GM19468 (cell line): ENCODE results near the gene ALG14.
"Not testable (repeated sequence)": the region's sequence is repeated elsewhere in the genome, so short reads cannot be mapped to it uniquely, and the experiment has no call there.

Source experiments
- ATAC-seq: cut with Tn5 transposase; IDR thresholded peaks from one replicate; pipeline ENCODE4 v1.9.1; 2021; ENCODE audit warnings: mild to moderate bottlenecking, moderate library complexity, moderate number of reproducible peaks; ENCODE audit not compliant: unreplicated experiment; ENCODE audit errors: extremely low read depth

ALG14 gene

DNA sequence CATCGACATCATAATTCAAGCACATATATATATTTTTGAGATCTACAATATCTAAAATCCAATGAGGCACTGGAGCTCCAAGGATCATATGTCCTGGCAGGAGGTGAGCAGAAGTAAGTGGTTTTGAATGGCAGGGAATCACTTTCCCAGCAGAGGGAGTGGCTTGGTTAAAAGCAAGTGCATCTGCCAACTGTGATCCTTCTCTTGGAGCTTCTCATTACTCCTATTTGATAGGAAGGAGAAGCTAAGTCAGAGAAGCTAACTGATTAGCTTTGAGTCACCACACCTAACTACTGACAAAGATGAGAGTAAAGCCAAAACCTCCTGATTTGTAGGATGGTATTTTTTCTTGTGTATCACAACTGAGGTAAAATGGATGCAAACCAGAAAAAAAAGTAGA is 55.0 kb downstream of the ALG14 start:
- no peak for ATAC-seq

DNA sequence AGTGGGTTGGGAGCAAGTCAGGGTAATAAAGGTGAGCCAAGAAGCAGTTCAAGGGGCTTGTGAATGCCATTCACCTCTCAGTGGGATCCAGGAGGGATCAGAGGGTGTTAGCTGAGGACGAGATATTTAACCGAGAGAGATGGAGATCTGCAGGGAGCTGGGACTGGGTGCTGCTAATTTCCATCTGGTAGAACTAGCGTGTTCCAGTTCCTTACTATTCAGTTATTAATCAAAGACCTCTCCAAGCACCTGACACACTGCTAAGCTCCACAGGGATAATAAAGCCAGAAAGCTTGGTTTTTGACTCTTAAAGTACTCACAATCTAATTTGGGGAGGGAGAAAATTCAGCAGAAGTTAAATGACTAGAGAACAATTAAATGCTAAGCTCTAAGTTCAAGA is 57.7 kb downstream of the ALG14 start:
- ATAC-seq: no peak

DNA sequence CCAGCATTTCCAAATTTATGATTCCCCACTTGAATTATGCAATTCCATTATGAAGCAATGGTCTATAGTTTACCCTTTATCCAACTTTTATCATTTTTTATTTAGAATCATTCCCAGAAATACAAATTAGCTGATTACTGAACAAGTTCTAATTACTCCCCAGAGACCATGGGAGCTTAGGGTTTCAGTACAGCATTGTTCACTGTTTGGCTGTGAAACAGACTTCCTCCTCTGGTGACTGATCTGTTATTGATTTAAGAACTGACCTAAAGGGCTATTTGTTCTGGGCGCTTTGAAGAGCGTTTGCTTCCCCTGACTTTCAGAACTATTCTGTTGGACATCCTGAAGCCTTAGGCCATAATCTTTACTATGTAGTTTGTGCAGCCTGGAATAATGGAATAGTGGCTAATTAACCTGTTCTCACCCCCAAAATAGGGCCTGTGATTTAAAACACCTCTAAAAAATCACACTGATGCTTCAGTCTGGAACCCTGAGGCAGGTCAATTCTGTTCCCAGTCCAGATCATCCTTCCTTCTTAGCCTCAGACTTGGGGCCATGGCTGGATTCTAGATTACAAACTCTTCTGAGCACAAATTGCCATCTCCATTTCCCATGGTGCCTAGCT is 58.7 kb downstream of the ALG14 start:
- ATAC-seq: no peak

DNA sequence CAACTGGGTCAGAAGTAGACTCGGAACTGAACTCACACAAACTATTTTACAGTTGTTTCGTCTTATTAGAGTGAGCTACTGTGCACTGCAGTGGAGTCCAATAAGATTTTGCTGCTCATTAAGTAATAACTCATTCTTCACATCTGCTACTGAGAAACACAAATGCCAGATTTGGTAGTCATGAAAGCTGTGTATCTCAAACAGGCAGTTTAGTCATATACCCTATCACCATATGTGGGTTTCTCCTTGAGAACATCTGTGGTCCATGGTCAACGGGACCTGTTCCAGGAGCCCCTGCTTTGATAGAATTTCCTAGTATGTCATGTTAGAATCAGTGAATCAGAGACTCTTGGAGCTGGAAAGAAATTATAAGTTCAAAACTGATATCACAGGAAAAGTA is 60.4 kb downstream of the ALG14 start:
- ATAC-seq: no peak

GRCh38 chr1:95010158-95010557 is 62.6 kb downstream of the ALG14 start:
- ATAC-seq: no peak

DNA sequence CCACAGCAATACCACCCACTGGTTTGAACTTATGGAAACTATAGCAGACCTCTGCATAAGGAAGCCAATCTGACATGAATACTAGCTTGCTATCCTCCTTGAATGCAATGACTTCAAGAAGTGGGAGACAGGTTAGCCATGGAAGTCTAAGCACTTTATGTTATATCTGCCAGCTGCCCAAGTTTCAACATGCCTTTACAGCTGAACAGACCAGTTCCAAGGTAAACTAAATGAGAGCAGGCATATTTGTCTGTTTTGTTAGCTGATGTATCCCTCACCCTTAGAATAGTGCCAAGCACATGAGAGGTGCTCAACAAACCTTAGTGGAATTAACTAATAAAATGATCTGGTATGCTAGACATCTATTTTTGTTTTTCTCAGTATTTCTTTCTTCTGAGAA is 65.1 kb downstream of the ALG14 start:
- no peak for ATAC-seq

DNA sequence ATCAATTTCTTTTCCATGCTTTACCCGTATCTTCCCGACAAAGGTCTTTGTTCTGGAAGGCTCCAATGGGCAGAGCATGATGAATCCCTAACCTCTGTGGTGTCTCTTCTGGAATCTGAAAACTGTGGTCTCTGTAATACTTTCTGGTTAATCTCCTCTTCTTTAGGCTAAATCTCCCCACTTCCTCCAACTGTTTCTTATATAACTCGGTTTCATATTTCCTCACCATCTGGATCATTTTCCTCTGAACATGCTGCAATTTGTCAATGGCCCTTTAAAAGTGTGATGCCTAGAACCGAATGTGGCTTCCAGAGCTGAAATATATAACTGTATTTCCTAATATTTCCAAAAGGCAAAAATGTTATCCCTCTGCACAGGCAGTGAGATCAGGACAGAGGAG is 66.1 kb downstream of the ALG14 start:
- no peak for ATAC-seq

DNA sequence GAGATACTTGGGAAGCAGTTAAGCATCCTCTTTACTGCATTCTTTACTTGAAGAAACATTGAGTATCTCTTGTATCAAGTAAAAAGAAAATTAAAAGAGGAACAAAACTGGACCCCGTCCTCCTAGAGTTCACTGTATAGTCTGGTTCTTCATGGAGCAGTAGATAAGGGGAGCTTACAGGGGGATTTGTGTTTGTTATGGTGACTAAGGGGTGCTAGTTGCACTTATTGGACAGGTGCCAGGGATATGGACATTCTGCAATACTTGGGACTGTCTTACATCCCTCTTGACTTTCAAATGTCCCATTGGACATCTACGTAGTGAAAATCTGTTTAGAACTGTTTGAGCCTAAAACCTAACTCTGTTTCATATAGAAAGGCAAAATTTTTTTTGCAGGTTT is 67.2 kb downstream of the ALG14 start:
- no peak for ATAC-seq

DNA sequence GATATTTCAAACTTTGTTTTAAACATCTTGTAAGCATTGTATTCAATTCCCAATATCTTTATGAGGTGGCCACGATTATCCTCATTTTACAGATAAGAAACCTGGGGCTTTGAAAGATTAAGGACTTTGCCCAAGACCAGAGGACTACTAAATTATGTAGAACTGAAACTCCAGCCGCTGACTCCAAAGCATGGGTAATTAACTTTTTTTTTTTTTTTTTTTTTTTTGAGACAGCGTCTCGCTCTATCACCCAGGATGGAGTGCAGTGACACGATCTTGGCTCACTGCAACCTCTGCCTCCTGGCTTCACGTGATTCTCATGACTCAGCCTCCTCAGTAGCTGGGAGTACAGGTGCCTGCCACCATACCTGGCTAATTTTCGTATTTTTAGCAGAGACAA is 68.7 kb downstream of the ALG14 start:
- no peak for ATAC-seq

DNA sequence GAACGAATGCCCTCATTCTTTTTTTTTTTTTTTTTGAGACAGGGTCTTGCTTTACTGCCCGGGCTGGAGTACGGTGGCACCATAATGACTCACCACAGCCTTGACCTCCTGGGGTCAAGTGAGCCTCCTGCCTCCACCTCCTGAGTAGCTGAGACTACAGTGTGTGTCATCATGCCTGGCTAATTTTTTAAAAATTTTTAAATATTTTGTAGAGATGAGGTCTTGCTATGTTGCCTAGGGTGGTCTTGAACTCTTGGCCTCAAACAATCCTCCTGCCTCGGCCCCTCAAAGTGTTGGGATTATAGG is 69.4 kb downstream of the ALG14 start:
- ATAC-seq: no peak

DNA sequence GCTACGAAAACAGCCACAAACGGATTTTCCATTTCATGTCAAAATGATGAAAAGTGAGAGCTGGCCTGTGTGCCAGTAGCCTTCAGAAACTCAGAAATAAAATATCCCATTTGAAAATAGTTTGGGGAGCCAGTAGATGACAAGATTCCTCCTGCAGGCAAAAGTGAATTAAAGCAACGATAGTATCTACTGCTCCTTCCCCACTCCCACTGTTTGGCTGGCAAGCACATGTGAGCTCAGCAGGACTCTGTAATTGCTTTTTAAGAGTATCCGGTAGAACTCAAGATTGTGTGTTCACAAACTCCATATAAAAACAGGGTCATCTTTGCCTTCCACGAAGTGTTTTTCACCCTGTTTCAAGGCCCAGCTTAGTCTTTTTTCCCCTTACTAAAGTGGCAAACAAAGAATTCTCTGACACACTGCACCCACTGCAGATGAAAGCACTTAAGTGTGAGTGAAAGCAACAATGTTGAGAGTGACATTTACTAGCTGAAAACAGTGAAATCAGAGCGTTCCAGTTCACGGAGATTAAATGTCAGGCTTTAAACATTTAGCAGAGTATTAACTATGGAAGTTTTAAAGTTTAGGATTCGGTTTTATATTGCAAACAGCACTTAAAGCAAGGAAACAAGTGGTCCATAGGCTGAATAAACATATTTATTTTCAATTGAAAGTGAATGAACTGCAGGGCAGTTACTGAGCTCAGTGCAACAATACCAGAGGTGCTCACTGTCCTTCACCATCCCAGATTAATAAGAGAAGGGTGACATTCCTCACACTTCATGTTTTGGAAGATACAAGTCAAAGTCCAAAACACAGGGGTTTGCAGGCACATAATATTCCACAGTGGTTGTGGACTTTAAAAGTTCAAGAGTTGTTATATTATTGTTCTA is 70.0 kb downstream of the ALG14 start:
- no peak for ATAC-seq

DNA sequence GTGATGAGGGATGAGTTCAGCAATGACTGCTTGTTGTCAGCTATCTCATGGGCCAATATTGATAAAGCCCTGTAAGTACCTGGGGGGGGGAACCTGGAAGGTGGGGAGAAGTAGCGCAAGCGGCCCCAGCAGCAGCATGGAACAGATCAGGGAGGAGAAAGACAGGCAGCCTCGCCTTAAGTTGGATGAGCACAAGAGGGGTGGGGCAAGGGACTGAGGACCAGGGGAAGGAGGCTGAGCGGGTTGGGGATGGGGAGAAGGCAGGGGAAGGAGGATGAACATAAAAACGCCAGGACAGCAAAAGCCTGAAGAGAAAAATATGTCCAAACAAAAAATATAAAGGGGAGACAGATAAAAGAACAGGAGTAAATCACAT is 70.6 kb downstream of the ALG14 start:
- ATAC-seq: no peak

DNA sequence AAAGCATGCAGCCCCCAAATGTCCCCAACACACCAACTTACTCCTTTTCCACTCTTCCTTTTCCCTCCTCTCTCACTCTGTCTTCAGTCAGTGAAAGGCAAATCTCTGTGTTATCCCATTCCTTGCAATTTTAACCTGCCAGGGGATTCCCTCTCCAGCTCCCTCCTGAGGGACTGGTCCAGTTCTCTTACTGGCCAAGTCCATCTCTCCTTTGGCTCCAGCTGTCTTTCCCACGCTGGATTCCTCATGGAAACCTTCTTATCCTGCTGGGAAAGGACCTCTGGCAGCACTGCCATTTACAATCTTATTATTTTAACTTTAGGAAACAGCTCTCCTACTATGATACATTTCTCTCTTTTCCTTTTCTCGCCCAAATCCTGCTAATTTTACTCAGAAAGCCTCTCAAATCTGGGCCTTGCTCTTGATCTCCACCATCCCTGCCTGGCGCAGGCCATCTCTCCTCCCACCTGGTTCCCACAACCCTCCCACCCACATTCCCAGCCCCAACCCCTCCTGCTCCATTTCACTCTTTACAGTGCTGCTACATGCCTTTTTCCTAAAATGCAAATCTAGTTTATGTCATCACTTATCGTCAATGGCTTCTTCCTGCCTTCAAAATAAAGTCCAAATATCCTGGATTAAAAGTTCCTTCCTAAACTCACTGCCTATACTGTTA is 73.2 kb downstream of the ALG14 start:
- ATAC-seq: no peak

DNA sequence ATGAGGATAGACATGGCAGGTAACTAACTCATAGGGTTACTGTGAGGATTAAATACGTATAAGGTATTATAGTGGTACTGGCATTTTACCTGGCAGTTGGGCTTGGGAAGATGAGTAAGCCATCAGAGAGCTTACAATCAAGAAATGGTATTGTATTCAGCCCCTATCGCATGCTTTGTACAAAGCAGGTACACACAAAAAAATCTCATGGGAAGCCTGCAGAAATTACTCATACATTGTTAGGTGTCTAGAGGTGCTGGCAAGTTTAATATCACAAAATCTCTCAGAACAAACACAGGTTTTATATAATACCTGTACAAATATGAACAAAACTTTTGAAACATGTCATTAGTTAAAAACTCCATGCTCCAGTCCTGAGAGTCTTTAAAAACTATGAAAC is 74.0 kb downstream of the ALG14 start:
- ATAC-seq: no peak

DNA sequence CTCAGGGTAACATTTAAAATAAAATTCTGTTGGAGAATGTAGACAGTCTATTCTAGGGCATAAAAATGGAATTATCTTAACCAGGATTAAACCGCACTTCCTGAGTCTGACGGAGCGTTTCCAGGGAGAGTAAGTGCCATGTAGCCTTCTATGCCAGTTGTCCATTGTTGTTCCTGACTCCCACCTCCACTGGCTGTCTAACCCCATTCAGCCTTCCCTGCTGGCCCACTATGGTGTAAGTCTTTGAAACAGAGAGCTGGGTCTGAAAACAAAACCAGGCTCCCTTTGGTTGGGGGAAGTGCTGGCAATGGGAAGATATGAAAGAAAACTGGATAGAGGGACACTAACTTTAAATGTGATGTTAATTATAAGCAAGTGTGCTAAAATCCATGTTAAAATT is 74.6 kb downstream of the ALG14 start:
- ATAC-seq: no peak

GRCh38 chr1:94995536-94995935 is 77.2 kb downstream of the ALG14 start:
- ATAC-seq: not testable (repeated sequence)

GRCh38 chr1:94994805-94995204 is 77.9 kb downstream of the ALG14 start:
- ATAC-seq: no peak

- no peak for ATAC-seq
Measured at GRCh38 chr1:94993931-94994645, 78.7 kb downstream of the ALG14 start.

DNA sequence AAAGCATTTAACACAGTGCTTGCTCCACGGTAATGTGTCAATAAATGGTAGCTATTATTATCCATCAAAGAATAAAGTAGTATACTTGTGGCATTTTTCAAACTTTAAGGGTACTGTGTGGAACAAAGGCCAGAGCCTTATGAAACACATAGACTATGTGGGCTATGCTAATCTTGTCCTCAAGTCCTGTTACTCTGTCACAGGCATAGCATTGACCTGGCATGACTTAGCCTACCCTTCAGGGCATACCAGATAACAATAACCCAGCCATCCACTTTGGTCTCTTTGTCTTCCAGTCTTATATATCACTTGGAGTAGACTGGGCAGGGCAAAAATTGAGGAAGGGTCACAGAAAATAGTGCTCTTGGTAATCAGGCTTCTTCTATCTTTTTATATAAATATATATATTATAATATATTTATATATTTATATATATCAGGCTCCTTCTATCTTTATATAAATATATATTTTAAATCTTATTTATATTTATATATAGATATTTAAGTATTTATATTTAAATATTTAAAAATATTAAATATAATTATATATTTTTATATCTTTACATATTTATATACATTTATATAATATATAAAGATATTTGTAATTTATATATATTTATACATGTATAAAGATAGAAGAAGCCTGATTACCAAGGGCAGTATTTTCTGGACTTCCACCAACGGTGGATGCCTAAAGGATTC is 79.7 kb downstream of the ALG14 start:
- ATAC-seq: no peak

GRCh38 chr1:94992161-94992560 is 80.6 kb downstream of the ALG14 start:
- ATAC-seq: no peak
